Activated CD4-positive, alpha-beta T cell treated with anti-CD3 and anti-CD28 coated beads for 1 hour (primary cell): ENCODE measurements around the gene TP73.

ENCODE experiments used
- DNase-seq: peaks from one replicate; pipeline ENCODE4 v3.0.0-alpha.2; 2020

Gene TP73

DNA sequence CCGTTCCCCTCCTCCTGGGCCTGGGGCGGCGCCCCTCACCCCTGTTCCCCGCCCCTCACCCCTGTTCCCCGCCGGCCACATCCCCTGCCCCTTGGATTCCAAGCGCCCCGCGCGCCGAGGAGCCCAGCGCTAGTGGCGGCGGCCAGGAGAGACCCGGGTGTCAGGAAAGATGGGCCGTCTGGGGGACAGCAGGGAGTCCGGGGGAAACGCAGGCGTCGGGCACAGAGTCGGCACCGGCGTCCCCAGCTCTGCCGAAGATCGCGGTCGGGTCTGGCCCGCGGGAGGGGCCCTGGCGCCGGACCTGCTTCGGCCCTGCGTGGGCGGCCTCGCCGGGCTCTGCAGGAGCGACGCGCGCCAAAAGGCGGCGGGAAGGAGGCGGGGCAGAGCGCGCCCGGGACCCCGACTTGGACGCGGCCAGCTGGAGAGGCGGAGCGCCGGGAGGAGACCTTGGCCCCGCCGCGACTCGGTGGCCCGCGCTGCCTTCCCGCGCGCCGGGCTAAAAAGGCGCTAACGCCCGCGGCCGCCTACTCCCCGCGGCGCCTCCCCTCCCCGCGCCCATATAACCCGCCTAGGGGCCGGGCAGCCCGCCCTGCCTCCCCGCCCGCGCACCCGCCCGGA, at the start of gene TP73:
Gene TP73 (plus strand): TSS at position 587 of the 618 bp plus-strand sequence. CDS start 29,850 bp downstream, outside the sequence.
- no peak for DNase-seq

- DNase-seq, result no peak
These were observed 49.2 kb upstream of the TP73 start for GRCh38 chr1:3603156-3603555.

- DNase-seq, result no peak
These were observed 48.5 kb upstream of the TP73 start for GRCh38 chr1:3603571-3604467.

GRCh38 chr1:3604468-3604974, 47.8 kb upstream of the TP73 start:
- no peak for DNase-seq

- no peak for DNase-seq
These were observed 47.1 kb upstream of the TP73 start for GRCh38 chr1:3604997-3605823.

DNA sequence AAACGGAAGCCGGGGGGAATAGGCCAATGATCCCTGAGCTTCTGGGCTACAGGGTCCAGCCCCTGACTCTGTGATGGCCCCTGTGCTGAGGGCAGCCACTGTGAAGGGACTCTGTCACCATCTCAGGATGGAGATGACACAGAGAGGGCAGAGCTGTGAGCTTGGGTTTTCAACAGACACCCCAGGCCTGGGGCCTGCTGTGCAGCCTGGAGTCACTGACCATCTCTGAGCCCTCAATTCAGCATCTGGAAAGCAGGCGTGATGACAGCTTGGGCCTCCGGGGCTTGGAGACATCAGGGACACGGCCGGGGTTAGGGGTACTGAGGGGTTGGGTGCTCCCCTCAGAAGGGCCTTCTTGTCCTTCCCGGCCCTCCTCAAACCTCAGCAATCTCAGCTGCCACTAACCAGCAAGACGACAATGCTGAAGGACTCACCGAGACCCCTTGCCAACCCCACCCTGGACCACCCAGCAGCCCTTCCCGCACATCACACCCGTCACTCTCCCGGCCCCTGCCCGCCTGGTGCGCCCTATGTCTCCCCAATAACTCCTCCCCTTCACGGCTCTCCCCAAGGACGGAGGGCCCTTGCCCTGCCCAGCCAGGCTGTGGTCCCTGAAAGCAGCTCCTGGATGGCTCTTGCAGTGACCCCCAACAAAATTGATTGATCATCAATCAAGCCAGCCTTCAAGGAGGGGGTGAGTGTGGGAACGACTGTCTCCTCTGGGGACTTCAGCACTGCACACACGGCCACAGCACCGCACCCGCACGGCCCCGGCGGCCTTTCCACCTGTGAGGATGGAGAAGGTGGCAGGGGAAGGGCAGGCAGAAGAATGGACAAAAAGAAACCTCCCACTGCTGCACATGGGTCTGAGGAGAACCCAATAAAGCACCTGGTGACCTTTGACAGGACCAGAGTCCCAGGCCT, 45.3 kb upstream of the TP73 start:
- no peak for DNase-seq

DNA sequence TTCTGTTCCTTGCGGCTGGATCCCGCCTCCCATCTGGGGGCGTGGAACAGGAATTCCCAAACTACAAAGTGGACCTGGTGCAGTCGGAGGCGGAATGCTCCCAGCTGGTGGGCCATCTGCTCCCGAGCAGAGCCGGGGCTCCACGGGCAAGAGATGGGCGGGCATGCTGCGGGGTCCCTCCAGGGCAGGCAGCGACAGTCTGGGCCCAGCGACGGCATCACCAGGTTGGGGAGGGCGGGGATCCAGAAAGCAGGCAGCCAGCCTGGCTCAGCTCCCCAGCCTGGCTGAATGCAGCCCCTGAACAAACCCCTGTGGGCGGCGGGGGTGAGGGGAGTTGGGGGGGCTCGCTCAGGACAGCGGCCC, 44.6 kb upstream of the TP73 start:
- DNase-seq, result no peak

GRCh38 chr1:3608154-3608553, 44.2 kb upstream of the TP73 start:
- no peak for DNase-seq

- no peak for DNase-seq
These were observed 43.1 kb upstream of the TP73 start for GRCh38 chr1:3609016-3609768.

GRCh38 chr1:3609769-3610526, 42.4 kb upstream of the TP73 start:
- DNase-seq, result no peak

DNA sequence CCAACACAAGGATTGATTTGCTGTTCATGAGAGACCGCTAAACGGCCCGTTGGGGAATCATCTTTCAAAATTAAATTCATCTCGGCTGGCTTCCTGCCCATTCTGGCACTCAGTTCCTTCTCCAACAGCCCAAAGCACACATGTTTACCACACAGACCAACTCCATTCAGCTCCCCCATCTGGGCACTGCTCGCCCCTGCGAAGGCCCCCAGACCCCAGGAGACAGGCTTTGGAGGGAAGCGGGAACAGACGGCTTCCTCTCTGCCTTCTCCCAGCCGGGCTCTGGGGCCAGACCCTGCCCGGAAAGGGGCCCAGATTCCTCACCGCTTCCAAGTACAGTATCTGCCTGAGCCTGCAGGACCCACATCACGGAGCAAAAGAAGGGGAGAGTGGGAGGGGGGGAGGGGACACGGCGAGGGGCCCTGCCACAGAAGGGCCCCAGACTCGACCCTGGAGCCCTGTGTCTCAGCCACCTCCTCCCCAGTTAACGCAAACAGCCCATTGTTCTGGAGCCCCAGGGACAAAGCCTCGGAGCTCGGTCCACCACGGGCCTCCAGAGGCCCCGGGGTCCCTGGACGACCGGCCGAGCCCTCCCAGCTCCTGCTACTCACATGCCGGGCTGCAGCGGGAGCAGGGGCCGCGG, 41.7 kb upstream of the TP73 start:
- DNase-seq, result no peak

GRCh38 chr1:3611170-3612019, 40.9 kb upstream of the TP73 start, which contains the start of gene MEGF6:
TSS of gene MEGF6 (minus strand) at chr1:3611508. CDS start at chr1:3611268, 240 bp downstream.
- DNase-seq, result peak; percentile 45

DNA sequence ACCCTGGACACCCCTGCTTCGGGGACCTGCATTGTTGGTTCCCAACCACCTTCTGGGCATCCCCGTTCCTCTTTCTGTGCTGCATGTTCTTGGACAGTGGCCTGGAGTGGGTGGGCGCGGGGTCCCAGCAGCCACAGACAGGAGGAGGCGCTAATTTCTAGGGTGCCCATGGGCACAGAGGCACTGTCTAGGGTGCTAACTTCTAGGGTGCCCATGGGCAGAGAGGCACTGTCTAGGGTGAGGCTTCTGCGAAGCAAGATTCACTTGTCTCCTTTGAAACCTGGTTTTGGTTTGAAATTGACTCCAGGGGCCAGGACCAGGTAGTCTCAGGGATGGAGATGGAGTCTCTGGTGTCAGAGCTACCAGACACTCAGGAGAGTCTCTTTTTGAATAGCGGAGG, 40.2 kb upstream of the TP73 start:
- no peak for DNase-seq

DNA sequence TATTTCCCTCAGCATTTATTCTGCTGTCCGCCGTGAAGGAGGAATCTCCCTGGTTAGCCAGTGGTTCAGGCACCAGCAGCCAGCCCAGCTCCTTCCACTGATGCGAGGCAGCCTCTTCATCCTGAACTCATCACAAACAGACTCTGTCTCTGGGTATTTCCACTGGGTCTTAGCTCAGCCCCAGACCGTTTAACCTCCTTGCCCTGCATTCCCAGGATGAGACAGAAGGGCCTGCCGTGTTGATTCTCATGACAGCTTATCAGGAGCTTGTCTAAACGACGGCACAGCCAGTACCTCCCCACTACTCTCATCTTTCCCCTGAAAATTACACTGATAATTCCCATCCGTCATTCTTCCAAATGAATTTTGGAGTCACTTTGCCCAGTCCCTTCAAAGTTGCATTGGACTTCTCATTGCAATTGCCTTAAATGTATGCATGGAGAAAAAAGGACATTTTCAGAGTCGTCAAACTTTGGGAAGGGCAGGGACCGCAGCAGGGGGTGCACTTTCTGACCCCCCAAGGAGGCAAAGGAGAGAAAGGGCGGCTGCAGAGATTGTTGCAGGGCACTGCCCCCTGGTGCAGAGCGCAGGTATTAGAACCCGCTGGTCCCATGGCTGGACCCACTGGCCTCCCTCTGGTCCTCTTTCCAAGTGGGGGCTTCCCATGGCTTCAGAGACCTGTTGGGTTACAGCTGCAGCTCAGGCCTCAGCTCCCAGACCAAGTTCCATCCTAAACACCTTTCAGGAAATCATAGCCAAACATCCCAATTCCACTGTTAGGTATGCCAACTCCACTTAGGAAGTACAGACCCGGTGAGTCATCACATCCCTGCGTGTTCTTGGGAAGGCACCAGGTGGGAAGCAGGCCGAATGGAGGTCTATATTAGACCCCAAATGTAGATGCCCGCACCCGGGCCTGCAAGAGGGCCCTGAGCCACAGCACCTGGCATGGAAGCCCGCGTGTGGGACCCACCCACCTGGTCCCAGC, 37.3 kb upstream of the TP73 start:
- DNase-seq, result no peak

- DNase-seq, result no peak
These were observed 35.5 kb upstream of the TP73 start for GRCh38 chr1:3616861-3617260.

GRCh38 chr1:3617806-3618345, 34.4 kb upstream of the TP73 start:
- no peak for DNase-seq

DNA sequence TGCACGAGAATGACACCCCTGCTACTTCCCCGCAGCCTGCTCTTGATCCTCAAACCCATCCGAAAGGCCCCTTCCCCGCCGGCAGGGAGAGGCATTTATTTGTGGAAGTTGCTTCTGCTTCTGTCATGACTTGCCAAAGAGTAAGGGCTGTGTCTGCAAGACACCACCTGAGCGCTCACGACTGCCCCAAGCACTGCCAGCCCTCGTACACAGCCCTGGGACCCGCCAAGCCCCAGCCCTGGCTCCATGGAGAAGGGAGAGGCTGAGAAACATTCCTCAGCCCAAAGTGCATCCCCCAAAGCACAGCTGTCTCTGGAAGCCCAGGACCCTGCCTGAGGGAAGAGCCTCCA, 33.8 kb upstream of the TP73 start:
- DNase-seq, result no peak
